ENCODE measurements around the gene DGKA. TPM values are rescaled to one million over a fixed set of nuclear protein-coding genes. Genes with fewer than 3 reads are reported as not detected.

DGKA gene
- total RNA-seq, 1 experiment from 2014 or later, result 25.9 TPM

- Histone ChIP-seq H3K4ac (ENCODE audit: low read depth, low read length) (no peak within 1 kb of the TSS), H4K20me1 (ENCODE audit: control insufficient read depth, insufficient read depth, insufficient read length) (no peaks in the 10 kb centered on the region), H3K14ac (ENCODE audit: insufficient read depth, low read length) (peak within 1 kb of the TSS; percentile 38), H3K9ac (ENCODE audit: extremely low read depth, insufficient read length, low read length) (peak within 1 kb of the TSS; percentile 82), H3K4me2 (ENCODE audit: insufficient read depth, insufficient read length, low read length) (peak within 1 kb of the TSS; percentile 94), H3K23ac (ENCODE audit: insufficient read length, low read depth, low read length) (no peak within 1 kb of the TSS), H3K79me2 (ENCODE audit: insufficient read depth, low read length) (no peaks in the 10 kb centered on the region), H3K9me3 (ENCODE audit: control insufficient read depth, low read depth, low read length) (no peaks in the 10 kb centered on the region), H3K18ac (ENCODE audit: insufficient read length, low read depth, low read length) (peak within 1 kb of the TSS; percentile 43), H3K56ac (ENCODE audit: insufficient read length, low read depth, low read length) (no peak within 1 kb of the TSS), H3K79me1 (ENCODE audit: insufficient read depth, low read depth, low read length, poor library complexity, severe bottlenecking) (no peaks in the 10 kb centered on the region), H4K8ac (replicated peaks; ENCODE audit: insufficient read length, low read depth, low read length) (no peak within 1 kb of the TSS), H3K4me1 (ENCODE audit: insufficient read depth, low read length) (no peaks in the 10 kb centered on the region), H2BK12ac (ENCODE audit: insufficient read length, low read depth, low read length) (no peak within 1 kb of the TSS), H3K27ac (ENCODE audit: insufficient read length, low read depth, low read length) (no peak within 1 kb of the TSS), H2BK120ac (ENCODE audit: low read depth, low read length, poor library complexity, severe bottlenecking) (no peak within 1 kb of the TSS), H2BK15ac (ENCODE audit: low read depth, low read length) (no peak within 1 kb of the TSS), H3K27me3 (ENCODE audit: insufficient read depth, low read length) (no peaks in the 10 kb centered on the region), H2AFZ (ENCODE audit: low read length) (peak within 1 kb of the TSS; percentile 3), H2AK5ac (ENCODE audit: insufficient read length, low read length) (no peak within 1 kb of the TSS), H4K91ac (ENCODE audit: insufficient read length, low read depth, low read length) (no peak within 1 kb of the TSS), H2BK20ac (ENCODE audit: low read depth, low read length, poor library complexity, severe bottlenecking) (no peak within 1 kb of the TSS), H3K23me2 (ENCODE audit: insufficient read length, low read depth, low read length, poor library complexity, severe bottlenecking) (peaks cover 8% of the 10 kb centered on the region), H3T11ph (ENCODE audit: low read length) (no peak within 1 kb of the TSS), H4K5ac (ENCODE audit: insufficient read length, low read depth, low read length) (peak within 1 kb of the TSS; percentile 15), H2BK5ac (ENCODE audit: insufficient read length, low read length) (no peak within 1 kb of the TSS)
- Mint-ChIP-seq H3K4me1 (peaks cover 6 to 11% of the 10 kb centered on the region in 2 experiments; a peak in 3 of 4 replicates), H3K27ac (peak within 1 kb of the TSS; percentile 94 to 98 (median 97)), H3K27me3 (ENCODE audit: low read depth) (no peaks in the 10 kb centered on the region), H3K4me3 (peak within 1 kb of the TSS; percentile 98 to 99), H3K36me3 (ENCODE audit: insufficient read depth in 1 of 3, low read depth in 3 of 3) (peaks cover 31 to 42% (median 39%) of the 10 kb centered on the region in 3 experiments; a peak in 6 of 7 replicates), H3K9me3 (no peaks in the 10 kb centered on the region)
- no peak for TF ChIP-seq CTCF (conservative IDR thresholded peaks at IDR 0.05)
- peak; percentile 100 for DNase-seq
- no CpG with 5 or more reads among the region's 27 CpGs for WGBS (ENCODE audit: extremely low coverage, insufficient read length, low lambda C conversion rate)
These were observed 66.0 kb downstream of the DGKA start, which contains the start of gene SUOX for GRCh38 chr12:55996715-55997534. SUOX (plus strand) TSS chr12:55997276; CDS start chr12:56002222, 4,946 bp downstream.

Data from H9 (cell line).